Nephron (organoid): ENCODE measurements around the gene RCSD1.

Source experiments
- H3K27ac Mint-ChIP-seq, 3 experiments: 2 replicates each; pipeline ENCODE4 v1.8.0; 2020; ENCODE audit warnings: mixed read lengths in 3 of 3, mild to moderate bottlenecking in 2 of 3, moderate library complexity in 1 of 3
- H3K27me3 Mint-ChIP-seq: 2 replicates; pipeline ENCODE4 v1.8.0; 2021; ENCODE audit warnings: low read depth, mild to moderate bottlenecking, moderate library complexity, mixed read lengths
- H3K36me3 Mint-ChIP-seq: 2 replicates; pipeline ENCODE4 v1.8.0; 2020; ENCODE audit warnings: low read depth, mixed read lengths
- H3K4me1 Mint-ChIP-seq: 2 replicates; pipeline ENCODE4 v1.8.0; 2020; ENCODE audit warnings: mixed read lengths
- H3K4me3 Mint-ChIP-seq, 3 experiments: 2 replicates each; pipeline ENCODE4 v1.8.0; 2020; ENCODE audit warnings: mild to moderate bottlenecking in 3 of 3, mixed read lengths in 3 of 3, moderate library complexity in 2 of 3
- H3K9me3 Mint-ChIP-seq: 2 replicates; pipeline ENCODE4 v1.8.0; 2020; ENCODE audit warnings: mixed read lengths
- TF ChIP-seq, protein P1 (sequence below), 3 experiments: fragments of 200-600 bp; sonication (generic); IDR thresholded peaks; one replicate each; pipeline ENCODE4 v1.5.0; 2021; ENCODE audit warnings: antibody characterized with exemption in 3 of 3; ENCODE audit not compliant: unreplicated experiment in 3 of 3

The RCSD1 gene

DNA sequence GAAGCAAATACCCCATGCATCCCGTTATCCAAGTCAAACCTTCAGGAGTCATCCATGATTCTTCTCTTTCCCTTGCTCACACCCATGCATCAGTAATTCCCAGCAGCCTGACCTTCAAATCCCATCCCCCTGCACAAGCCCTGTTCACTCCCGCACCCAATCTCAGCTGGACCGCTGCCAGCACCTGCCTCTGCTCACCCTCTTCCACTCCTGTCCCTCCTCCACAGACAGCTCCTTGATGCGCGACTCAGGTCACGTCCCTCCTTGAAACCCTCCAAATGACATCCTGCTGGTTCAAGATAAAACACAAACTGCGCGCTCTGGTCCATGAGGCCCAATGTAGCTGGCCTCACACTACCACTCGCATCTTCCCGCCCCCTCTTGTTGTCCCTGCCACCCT lies 48.4 kb downstream of the RCSD1 start:
- Mint-ChIP-seq H3K27ac (no peak overlapping the region), H3K27me3 (peaks cover 6% of the 10 kb centered on the region), H3K4me1 (peaks cover 15% of the 10 kb centered on the region), H3K9me3 (no peaks in the 10 kb centered on the region), H3K4me3 (no peak overlapping the region), H3K36me3 (no peaks in the 10 kb centered on the region)
- TF ChIP-seq, protein P1, sequence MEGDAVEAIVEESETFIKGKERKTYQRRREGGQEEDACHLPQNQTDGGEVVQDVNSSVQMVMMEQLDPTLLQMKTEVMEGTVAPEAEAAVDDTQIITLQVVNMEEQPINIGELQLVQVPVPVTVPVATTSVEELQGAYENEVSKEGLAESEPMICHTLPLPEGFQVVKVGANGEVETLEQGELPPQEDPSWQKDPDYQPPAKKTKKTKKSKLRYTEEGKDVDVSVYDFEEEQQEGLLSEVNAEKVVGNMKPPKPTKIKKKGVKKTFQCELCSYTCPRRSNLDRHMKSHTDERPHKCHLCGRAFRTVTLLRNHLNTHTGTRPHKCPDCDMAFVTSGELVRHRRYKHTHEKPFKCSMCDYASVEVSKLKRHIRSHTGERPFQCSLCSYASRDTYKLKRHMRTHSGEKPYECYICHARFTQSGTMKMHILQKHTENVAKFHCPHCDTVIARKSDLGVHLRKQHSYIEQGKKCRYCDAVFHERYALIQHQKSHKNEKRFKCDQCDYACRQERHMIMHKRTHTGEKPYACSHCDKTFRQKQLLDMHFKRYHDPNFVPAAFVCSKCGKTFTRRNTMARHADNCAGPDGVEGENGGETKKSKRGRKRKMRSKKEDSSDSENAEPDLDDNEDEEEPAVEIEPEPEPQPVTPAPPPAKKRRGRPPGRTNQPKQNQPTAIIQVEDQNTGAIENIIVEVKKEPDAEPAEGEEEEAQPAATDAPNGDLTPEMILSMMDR (IDR thresholded peaks at IDR 0.05; ENCODE audit: unreplicated experiment in 3 of 3) = no peak

DNA sequence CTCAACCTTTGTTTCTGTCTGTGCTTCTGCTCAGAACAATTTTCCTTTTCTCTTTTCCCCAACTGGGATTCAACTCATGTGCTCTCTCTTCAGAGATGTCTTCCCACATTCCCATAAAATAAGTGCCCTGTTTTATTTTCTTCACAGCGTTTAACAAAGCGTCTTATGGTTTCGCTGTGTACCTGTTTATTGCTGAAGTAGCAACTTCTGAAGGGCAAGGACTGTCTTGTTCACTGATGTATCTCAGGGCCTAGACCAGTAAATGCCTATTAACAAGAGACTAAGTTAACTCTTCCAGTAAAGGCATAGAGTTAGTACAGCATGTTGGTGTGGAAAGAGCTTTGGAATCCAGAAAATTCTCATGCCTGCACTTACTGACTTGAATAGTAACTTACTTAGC lies 48.8 kb downstream of the RCSD1 start:
- peaks cover 19% of the 10 kb centered on the region for H3K4me1 Mint-ChIP-seq
- H3K4me3 Mint-ChIP-seq = no peak overlapping the region
- no peak overlapping the region for H3K27ac Mint-ChIP-seq
- peaks cover 10% of the 10 kb centered on the region for H3K27me3 Mint-ChIP-seq
- TF ChIP-seq, protein P1 (IDR thresholded peaks at IDR 0.05; ENCODE audit: unreplicated experiment in 3 of 3) = no peak
- H3K36me3 Mint-ChIP-seq = no peaks in the 10 kb centered on the region
- H3K9me3 Mint-ChIP-seq = no peaks in the 10 kb centered on the region

DNA sequence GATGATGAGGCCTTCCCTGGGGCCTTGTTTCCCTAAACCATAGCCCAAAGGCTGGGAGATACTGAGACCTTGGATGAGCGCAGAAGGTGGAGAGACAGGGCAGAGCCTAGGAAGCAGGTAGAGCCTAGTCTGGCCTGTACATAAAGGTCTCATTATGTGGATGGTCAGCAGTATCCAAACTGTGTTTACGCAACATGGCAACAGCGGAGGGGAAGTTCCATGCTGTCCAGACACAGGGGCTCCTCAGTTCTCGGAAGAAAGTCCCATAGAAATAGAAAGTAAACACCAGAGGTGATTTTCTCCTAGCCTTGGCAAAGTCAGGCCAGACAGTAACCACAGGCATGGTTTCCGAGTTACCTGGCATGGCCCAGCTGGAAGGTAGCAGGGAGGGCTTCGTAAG lies 49.7 kb downstream of the RCSD1 start:
- no peaks in the 10 kb centered on the region for H3K9me3 Mint-ChIP-seq
- no peak overlapping the region for H3K4me3 Mint-ChIP-seq
- no peak overlapping the region for H3K27ac Mint-ChIP-seq
- peaks cover 25% of the 10 kb centered on the region for H3K4me1 Mint-ChIP-seq
- TF ChIP-seq, protein P1 (IDR thresholded peaks at IDR 0.05; ENCODE audit: unreplicated experiment in 3 of 3) = no peak
- H3K27me3 Mint-ChIP-seq = peaks cover 15% of the 10 kb centered on the region
- H3K36me3 Mint-ChIP-seq = no peaks in the 10 kb centered on the region

DNA sequence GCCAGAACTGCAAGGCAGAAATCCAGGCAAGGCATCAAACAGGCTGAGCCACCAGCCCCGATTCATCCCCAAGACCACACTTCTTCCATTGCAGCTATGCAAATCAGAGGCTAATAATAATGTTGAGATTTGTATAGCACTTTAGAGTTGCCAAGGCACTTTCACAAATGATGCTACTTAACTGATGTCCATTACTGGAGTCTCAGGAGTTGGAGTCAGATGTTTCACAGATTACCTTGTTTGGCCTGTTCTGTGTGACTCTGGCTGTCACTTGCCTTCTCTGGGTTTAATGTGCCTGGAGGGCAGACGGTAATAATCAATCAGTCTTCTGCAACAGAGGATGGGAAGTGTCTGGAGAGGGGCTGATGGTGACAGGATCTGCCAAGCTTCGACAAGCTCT lies 51.0 kb downstream of the RCSD1 start:
- Mint-ChIP-seq H3K27ac (no peak overlapping the region), H3K36me3 (no peaks in the 10 kb centered on the region), H3K4me3 (no peak overlapping the region), H3K4me1 (peaks cover 30% of the 10 kb centered on the region), H3K27me3 (peaks cover 15% of the 10 kb centered on the region), H3K9me3 (no peaks in the 10 kb centered on the region)
- TF ChIP-seq, protein P1 (IDR thresholded peaks at IDR 0.05; ENCODE audit: unreplicated experiment in 3 of 3) = no peak

DNA sequence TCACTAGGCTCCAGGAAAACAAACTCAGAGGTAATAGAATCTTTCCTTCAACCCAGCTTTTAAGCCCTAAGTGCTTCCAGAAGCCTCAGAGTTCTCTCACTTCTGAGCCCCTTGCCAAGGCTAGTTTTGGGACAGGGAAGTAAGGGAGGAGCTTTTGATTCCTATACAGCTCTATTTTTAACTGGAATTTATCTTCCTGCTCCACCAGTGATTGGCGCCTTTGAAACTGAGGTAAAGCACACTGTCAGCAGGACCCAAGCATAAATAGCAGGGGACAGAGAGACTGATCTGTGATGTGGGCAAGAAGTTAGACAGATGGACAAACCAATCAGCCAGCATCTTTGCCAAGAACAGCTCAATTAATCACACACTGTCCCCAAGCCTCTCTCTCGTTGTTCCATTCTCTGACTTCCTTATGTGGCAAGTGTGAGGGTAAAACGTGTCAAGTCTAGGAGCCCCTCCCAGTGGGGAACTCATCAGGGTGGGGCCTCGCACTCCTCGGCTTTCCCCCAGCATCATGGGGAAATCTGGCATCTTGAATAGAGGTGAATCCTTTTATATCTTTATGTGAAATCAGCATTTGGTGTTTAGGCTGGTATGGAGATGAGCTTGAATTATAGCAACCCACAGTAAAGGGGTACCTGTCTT lies 51.5 kb downstream of the RCSD1 start:
- H3K4me1 Mint-ChIP-seq = peaks cover 32% of the 10 kb centered on the region
- no peak overlapping the region for H3K27ac Mint-ChIP-seq
- TF ChIP-seq, protein P1 (IDR thresholded peaks at IDR 0.05; ENCODE audit: unreplicated experiment in 3 of 3) = no peak
- H3K9me3 Mint-ChIP-seq = no peaks in the 10 kb centered on the region
- H3K36me3 Mint-ChIP-seq = no peaks in the 10 kb centered on the region
- no peak overlapping the region for H3K4me3 Mint-ChIP-seq
- peaks cover 16% of the 10 kb centered on the region for H3K27me3 Mint-ChIP-seq

DNA sequence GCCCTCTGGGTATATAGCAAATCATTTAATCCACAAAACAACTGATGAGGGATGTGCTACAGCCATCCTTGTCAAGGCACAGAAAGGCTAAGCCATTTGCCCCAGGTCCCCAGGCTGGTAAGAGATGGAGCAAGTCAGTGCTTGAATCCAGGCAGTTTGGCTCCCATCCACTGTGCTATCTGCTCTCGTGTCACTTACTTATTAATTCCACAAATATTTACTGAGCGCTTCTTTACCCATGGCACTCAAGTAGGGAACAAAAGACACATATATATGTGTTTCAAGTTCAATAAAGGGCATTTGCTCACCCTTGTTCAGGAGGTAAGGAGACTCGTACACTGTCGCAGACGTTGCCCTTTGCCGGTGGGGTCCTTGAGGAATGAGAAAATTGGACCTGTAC lies 53.2 kb downstream of the RCSD1 start:
- TF ChIP-seq, protein P1 (IDR thresholded peaks at IDR 0.05; ENCODE audit: unreplicated experiment in 3 of 3) = no peak
- H3K4me1 Mint-ChIP-seq = peaks cover 38% of the 10 kb centered on the region
- no peak overlapping the region for H3K4me3 Mint-ChIP-seq
- peaks cover 25% of the 10 kb centered on the region for H3K27me3 Mint-ChIP-seq
- no peaks in the 10 kb centered on the region for H3K36me3 Mint-ChIP-seq
- H3K9me3 Mint-ChIP-seq = no peaks in the 10 kb centered on the region
- H3K27ac Mint-ChIP-seq = no peak overlapping the region
